ENCODE measurements around the gene OVOL1. TPM values are rescaled to one million over a fixed set of nuclear protein-coding genes. Genes with fewer than 3 reads are reported as not detected.
A peak's percentile ranks its signal among the peaks of the same experiment; 100 is the strongest.

OVOL1 gene
- total RNA-seq, 1 donor from 2014 or later = 7.7 TPM

GRCh38 chr11:65781152-65781961 is 5.5 kb upstream of the OVOL1 start:
- Mint-ChIP-seq H3K27ac (no peak overlapping the region), H3K27me3 (peaks cover 32% of the 10 kb centered on the region), H3K36me3 (no peaks in the 10 kb centered on the region), H3K9me3 (no peaks in the 10 kb centered on the region), H3K4me1 (ENCODE audit: unreplicated experiment) (peaks cover 4% of the 10 kb centered on the region), H3K4me3 (no peak overlapping the region)
- no peak for DNase-seq (ENCODE audit: extremely low spot score, unreplicated experiment)
- TF ChIP-seq CTCF (conservative IDR thresholded peaks at IDR 0.05) = peak; percentile 59

GRCh38 chr11:65781962-65782815 is 4.7 kb upstream of the OVOL1 start:
- Mint-ChIP-seq H3K4me1 (ENCODE audit: unreplicated experiment) (peaks cover 4% of the 10 kb centered on the region), H3K9me3 (no peaks in the 10 kb centered on the region), H3K27me3 (peaks cover 32% of the 10 kb centered on the region), H3K27ac (peak overlapping the region; percentile 87), H3K36me3 (no peaks in the 10 kb centered on the region), H3K4me3 (peak overlapping the region; percentile 67)
- DNase-seq (ENCODE audit: extremely low spot score, unreplicated experiment) = no peak
- no peak for TF ChIP-seq CTCF (conservative IDR thresholded peaks at IDR 0.05)

- peaks cover 4% of the 10 kb centered on the region for H3K4me1 Mint-ChIP-seq (ENCODE audit: unreplicated experiment)
- H3K36me3 Mint-ChIP-seq = no peaks in the 10 kb centered on the region
- TF ChIP-seq CTCF (conservative IDR thresholded peaks at IDR 0.05) = no peak
- H3K27me3 Mint-ChIP-seq = peaks cover 32% of the 10 kb centered on the region
- peak overlapping the region; percentile 67 for H3K4me3 Mint-ChIP-seq
- H3K27ac Mint-ChIP-seq = peak overlapping the region; percentile 87
- H3K9me3 Mint-ChIP-seq = no peaks in the 10 kb centered on the region
- no peak for DNase-seq (ENCODE audit: extremely low spot score, unreplicated experiment)
These were observed 4.0 kb upstream of the OVOL1 start for GRCh38 chr11:65782816-65783228.

- TF ChIP-seq CTCF (conservative IDR thresholded peaks at IDR 0.05) = no peak
- H3K9me3 Mint-ChIP-seq = no peaks in the 10 kb centered on the region
- H3K36me3 Mint-ChIP-seq = no peaks in the 10 kb centered on the region
- H3K27ac Mint-ChIP-seq = peak overlapping the region; percentile 79
- H3K27me3 Mint-ChIP-seq = peaks cover 54% of the 10 kb centered on the region
- peak overlapping the region; percentile 82 for H3K4me3 Mint-ChIP-seq
- DNase-seq (ENCODE audit: extremely low spot score, unreplicated experiment) = no peak
- H3K4me1 Mint-ChIP-seq (ENCODE audit: unreplicated experiment) = peaks cover 11% of the 10 kb centered on the region
These were observed 1.4 kb upstream of the OVOL1 start for GRCh38 chr11:65785319-65786007.

- Mint-ChIP-seq H3K27ac (peak overlapping the region; percentile 79), H3K4me1 (ENCODE audit: unreplicated experiment) (peaks cover 15% of the 10 kb centered on the region), H3K36me3 (no peaks in the 10 kb centered on the region), H3K27me3 (peaks cover 61% of the 10 kb centered on the region), H3K4me3 (peak overlapping the region; percentile 82), H3K9me3 (no peaks in the 10 kb centered on the region)
- DNase-seq (ENCODE audit: extremely low spot score, unreplicated experiment) = no peak
- no peak for TF ChIP-seq CTCF (conservative IDR thresholded peaks at IDR 0.05)
These were observed 666 bp upstream of the OVOL1 start for GRCh38 chr11:65786008-65786785.

Data from type B pancreatic cell (in vitro differentiated cells).